ENCODE measurements around the gene FOXJ1.
"Not testable (repeated sequence)": the region's sequence is repeated elsewhere in the genome, so short reads cannot be mapped to it uniquely, and the experiment has no call there.

Gene FOXJ1, protein sequence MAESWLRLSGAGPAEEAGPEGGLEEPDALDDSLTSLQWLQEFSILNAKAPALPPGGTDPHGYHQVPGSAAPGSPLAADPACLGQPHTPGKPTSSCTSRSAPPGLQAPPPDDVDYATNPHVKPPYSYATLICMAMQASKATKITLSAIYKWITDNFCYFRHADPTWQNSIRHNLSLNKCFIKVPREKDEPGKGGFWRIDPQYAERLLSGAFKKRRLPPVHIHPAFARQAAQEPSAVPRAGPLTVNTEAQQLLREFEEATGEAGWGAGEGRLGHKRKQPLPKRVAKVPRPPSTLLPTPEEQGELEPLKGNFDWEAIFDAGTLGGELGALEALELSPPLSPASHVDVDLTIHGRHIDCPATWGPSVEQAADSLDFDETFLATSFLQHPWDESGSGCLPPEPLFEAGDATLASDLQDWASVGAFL

DNA sequence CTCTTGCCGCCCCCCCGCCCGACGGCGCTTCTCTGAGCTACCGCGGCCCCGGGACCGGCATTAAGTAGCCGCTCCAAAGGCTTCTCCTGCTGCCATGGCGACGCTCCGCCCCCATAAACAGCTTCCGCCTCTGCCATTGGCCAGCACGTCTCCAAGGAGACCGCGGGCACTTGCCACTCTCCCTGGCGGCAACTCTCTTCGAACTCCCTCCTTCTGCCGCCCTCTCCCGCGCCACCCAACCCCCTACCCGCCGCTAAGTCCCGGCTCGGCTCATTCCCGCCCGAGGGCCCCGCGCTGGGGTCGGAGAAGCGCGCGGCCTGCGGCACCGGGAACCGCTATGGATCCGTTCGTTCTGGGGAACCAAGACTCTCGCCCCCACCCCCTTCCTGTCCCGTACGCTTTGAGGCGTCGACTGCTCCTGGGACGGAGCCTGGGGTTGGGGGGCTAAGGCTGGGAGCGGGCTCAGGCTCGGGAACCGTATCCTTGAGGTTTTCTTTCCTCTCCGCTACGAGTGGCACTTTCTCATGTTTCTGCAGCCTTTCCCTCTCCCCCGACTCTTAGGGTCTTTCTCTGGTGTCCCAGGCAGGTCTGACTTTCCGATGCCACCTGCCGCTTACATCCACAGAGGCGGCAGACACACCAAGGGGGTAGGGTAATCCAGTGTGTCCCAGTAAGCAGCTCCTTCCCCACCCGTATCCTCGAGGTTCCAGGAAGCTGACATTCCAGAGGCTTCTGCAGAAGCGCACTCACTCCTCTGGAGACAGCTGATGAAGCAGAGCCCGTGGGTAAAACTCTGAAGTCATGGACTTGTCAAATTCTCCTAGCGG is at the start of gene FOXJ1:
Gene FOXJ1 (minus strand): TSS at position 34 of the 827 bp plus-strand sequence. CDS start 850 bp downstream, outside the sequence.
- peak; percentile 91 for DNase-seq

DNA sequence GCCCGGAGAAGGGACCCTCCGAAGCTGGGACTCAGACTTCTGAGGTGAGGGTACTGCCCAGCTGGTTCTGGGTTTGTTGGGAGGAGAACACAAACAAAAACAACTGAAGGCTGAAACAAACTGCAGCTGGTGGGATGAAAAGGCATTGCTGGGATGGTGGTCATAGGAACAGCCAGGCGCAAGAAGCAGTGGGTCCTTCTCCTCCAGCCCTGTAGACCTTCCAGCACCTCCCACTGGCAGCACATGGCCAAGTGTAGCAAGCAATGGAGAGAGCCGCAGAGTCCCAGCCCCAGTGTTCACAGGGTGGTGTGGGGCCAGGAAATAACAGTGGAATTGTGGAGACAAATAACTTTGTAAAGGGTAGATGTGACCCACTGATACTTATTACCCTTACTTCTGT is 48.7 kb upstream of the FOXJ1 start:
- DNase-seq: no peak

DNA sequence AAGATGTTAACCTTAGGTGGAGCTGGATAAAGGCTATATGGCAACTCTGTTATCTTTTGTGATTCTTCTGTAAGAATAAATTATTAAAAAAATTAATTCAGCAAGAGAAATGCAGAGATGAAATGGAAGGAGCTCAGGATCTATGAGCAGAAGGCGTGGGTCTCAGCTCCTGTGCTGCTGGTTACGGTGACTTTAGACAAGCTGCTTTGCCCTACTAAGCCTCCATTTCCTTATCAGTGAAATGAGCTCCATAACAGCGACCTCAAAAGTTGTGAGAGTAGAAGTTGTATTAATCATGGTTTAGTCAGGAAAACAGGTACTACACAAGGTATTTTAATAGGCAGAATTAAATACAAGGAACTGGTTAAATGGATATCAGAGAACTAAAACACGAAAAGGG is 48.2 kb upstream of the FOXJ1 start:
- DNase-seq: no peak

DNA sequence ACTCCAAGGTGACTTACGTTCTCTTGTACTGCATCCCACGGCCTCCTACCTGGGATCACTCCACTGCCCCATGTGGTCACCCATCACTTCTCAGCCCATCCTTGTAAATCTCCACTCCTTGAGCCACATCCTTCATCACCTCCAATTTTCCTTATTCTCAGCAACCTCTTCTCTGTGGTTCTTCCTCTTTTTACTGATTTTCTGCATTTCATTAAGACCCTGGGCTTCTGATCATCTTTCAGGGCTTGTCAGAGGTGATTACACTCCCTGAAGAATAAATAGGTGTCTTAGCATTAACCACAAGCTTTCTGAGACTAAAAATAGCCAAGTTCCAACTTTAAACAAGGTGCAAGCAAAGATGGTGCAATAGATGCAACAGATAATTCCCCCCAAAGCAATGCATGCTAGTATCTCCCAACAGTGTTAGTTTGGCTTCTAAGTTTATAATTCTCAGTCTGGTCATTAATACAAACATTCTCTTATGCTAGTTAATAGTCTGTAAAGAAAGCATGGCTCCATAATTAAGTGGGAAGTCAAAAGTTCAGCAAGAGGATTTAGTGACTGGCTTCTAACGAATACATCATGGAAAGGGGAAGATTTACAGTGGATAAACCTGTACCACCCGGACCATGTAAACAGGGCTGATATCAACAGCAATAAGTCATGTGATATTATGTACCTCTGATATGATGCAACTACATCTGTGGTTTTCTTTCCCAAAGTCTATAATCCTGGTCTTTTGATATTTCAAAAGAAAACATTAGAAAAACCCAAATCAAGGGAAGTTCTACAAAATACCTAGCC is 47.4 kb upstream of the FOXJ1 start:
- DNase-seq: no peak

DNA sequence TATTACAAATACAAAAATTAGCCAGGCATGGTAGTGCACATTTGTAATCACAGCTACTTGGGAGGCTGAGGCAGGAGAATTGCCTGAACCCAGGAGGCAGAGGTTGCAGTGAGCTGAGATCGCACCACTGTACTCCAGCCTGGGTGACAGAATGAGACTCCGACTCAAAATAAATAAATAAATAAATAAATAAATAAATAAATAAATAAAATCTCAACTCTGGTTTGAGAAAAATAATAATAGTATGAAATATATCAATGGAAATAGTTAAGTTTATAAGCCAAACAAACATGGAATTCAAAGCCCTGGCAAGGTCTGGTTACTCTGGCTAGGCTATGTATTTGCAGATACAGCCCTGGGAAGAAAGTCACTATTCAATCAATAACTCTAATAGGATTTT is 45.7 kb upstream of the FOXJ1 start:
- DNase-seq: not testable (repeated sequence)

DNA sequence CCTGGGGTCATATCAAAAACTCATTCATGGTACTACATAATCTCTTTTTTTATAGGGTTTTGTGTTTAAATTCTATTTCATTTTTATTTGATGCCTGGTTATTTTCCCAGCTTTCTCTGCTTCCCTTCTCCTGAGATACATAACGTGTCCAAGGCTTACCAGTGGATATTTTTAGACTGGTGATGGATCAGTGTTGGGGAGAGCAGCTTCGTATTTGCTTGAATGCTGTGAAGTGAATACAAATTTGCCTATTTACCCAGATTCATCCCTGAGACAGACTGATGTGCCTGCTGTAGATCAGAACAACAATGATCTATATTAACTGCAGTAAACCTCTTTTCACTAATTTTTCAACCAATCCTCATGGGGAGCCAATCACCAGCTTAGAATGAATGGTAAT is 43.2 kb upstream of the FOXJ1 start:
- no peak for DNase-seq

DNA sequence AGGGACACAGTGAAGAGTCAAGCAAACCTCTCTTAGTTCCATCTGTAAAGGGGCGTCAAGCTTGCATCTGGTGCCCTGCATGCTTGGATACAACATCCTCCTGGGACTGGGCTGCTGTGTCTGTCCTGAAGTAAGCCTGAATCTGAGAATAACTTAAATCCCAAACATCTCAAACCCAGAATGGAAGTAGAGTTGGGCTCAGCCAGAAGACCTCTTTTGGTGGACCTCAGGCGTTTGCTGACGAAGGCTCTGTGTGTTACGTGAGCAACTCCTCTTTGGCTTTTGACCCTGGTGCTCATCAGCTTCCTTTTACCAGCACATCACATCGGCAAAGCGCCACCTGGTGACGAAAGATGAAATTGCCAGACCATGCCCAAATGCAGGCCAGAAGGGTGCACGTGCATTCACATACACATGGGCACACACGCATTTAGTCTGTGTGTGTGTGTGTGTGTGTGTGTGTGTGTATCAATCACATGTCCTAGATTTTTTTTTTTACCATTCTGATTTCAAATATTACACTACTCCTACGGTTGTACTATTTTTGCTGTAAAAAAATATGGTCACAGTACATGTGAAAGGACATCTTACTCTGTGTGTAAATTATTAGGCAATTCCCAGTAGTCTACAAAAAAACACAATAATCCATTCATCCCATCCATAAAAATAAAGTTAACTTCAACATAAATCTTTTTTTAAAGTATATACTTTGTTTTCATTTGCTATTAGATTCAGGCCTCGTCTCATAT is 41.1 kb upstream of the FOXJ1 start:
- DNase-seq: peak; percentile 90

DNA sequence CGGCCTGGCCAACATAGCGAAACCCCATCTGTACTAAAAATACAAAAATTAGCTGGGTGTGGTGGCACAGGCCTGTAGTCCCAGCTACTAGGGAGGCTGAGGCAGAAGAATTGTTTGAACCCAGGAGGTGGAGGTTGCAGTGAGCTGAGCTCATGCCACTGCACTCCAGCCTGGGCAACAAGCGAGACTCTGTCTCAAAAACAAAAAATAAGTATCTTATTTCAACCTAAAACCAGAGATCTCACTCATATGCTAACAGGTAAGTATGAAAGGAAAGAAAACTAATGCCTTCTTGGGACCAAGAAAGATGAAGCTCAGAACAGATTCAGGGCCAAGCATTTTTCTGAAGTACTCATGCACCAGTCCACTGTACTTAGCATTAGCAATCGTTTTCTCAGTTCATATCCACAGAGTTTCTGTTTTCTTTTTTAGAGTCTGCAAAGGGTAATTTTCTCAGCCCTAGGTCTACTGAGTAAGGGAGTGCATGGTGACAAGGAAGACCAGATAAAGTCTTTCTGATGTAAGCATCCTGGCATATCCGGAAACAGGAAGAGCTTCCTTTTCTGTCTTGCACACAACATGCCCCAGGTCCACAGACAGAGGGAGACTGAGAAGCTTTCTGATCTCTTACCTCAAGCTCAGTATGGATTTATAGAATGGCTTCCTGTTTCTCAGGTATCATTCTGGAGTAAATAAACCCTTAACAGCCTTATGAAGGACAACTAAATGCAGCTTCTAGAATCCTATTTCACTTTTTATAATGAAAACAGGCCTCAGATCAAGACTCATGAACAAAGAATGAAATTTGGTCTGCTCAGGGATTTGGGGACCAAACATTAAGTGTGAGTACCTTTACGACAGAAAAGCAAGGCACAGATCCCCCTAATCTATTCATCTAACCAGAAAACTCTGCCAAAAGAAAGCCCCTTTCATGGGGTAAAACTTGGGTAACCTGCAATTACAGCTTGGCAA is 38.7 kb upstream of the FOXJ1 start:
- no peak for DNase-seq

DNA sequence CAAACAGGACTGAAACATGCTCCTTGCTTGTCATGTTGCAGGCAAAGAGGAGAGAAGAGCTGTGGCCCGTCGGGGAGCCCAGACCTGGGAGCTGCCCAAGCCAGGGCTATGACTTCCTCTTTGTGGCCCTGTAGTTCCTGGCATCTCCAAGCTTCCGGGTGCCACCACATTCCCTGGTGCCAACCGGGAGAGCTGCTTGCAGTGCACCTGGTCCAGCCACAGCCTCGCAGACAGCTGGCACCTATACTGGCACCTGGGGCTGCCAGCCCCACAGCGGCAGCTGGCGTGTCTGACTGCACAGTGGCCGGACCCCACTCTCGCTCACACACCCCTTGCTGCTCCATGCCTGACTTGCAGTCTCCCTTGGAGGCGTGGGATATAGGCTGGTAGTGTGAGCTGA is 37.1 kb upstream of the FOXJ1 start:
- no peak for DNase-seq

DNA sequence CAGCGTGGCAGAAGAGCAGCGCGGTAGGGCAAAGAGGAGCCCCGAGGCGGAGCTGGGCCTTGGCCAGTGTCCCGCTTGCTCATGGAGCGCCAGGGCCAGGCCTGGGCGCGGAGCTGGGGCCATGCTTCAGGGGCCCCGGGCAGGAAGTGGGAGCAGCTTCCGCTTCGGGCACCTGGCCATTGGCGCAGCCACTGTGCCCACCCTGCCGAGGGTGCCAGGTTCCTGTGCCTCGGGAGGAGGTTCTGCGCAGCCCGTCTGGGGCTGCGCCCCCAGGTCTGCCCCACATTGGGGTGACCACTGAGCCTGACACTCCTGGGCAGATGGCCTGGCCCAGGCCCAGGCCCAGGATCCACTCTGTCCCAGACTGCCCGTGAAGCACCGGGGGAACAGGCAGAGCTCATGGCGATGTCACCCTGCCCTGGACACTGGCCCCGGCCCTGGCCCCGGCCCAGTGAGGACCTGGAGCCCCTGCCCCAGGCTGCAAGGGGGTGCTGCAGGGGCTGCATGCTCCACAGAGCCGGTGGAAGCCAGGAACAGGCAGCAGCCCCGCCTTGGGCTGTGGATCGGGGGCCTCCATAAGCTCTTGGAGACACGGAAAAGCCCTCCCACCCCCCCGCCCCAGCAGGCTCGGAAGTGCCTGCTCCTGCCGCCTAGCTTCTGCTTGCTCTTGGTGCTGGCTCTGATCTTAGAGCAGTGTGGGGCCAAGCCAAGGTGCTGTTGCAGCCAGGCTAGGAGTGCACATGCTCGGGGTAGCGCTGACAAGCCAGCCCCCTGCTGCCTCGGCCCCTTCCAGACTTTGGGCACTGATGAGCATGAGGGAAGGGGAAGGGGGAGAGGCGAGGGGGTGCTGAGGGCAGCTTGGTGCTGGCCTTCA is 35.9 kb upstream of the FOXJ1 start:
- no peak for DNase-seq

DNA sequence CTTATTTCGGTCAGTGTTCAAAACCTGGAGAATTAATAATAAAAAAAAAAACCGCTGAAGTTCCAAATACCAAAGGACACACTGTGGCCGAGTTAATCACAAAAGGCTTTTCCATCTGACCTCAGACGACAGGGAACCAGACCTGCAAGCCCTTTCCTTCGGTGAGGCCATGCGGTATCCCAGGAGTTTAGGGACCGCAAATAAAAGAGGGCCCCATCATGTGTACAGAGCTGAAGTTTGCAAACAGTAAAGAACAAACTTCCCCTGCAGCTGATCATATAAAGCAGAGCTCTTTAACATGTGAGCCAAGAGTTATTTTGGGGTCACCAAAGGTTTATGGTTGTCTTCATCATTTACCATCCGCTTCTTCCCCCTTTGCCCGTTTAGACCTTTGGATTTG is 33.0 kb upstream of the FOXJ1 start:
- DNase-seq: no peak

DNA sequence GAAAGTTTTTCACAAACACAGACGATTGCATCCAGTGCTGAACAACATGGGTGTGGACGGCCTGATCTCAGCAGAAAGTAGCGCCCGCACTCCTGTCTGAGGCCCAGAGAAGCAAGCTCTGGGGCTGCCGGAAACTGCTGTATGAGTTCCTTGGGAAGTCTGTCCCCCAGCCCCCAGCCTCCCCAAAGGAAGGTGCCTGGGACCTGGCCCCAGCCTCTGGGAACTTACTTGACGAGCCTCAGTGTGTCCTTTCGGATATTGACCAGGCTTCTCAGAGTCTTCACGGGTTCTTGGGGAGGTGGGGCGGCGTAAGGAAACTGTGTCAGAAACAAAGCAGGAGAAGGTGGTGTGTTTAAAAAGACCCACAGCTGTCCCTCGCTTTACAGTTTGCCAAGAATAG is 32.4 kb upstream of the FOXJ1 start:
- no peak for DNase-seq

DNA sequence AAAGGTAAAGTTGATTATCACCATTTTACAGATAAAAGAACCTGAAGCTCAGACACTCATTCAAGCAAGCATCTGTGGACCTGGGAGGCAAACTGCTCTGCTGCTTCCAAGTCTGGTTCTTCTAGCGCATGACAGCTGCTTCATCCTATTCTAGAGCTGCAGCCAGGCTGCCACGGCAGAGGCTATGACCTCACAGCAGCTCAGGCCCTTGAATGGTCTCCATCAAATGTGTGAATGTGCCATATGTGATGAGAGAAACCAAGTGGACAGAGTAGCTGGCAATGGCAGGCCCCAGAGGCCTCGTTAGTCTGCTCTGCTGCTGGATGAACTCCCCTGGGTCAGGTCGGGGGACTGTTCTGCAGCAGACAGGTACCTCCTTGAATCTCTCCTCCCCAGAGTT is 30.7 kb upstream of the FOXJ1 start:
- DNase-seq: no peak

DNA sequence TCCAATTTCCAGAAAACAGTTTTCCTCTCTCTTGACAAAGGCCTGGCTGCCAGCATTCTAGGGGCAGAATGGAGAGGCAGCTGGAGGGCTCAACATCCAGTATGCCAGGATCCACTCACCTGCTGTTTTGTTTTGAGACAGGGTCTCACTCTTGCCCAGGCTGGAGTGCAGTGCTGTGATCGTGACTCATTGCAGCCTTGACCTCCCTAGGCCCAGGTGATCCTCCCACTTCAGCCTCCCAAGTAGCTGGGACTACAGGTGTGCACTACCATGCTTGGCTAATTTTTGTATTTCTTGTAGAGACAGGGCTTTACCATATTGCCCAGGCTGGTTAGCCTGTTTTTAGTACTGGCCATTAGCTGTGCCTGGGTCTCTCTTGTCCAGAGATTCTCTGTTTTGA is 29.1 kb upstream of the FOXJ1 start:
- no peak for DNase-seq

DNA sequence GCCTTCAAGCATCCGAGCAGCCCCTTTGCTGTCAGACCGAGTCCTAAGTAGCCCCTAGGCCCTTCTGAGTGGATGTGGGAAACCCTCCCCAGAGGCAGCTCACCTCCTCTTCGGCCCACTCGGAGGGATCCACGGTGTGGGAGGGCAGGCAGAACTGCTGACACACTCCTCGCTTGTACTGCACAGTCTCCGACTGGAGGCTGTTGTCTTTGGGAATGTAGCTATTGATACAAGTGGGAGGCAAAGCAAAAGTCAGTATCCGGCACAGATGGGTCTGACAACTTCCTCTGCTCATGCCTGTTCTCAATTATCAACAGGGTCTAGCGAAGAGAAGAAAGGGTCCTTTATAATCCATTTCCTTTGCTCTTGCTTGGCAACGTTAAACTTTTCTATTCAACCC is 25.9 kb upstream of the FOXJ1 start:
- no peak for DNase-seq

DNA sequence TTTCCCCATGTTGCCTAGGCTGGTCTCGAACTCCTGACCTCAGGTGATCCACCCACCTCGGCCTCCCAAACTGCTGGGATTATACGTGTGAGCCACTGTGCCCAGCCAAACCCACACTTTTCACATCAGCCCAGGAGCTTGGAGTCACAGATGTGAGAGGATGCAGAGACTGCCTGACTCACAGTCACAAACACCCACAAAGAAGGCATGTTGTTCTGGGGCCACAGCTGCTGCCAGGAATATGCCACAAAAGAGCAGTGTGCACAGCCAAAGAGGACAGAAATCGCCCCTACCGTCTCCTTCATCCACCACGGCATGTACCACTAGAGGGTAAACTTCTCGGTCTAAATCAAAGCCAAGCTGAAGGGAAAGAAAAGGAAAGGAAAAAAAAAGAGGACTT is 25.1 kb upstream of the FOXJ1 start:
- no peak for DNase-seq

DNA sequence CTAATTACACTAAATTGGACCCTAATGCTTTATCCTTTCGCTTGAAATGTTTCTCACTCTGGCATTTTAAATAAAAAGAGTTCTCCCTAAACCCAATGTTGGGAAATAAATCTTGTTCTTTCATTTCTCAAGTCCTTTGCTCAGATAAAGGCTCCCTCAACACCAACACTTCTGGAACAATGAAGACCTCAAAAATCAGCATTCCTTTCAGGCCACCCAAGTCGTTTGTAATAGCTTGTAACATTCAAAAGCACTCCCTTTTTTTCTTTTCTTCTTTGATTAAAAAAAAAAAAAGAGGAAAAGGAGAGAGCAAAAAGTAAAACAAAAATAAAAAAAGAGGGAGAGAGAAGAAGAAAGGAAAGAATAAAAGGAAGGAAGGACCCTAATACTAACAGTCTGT is 23.3 kb upstream of the FOXJ1 start:
- DNase-seq: no peak

DNA sequence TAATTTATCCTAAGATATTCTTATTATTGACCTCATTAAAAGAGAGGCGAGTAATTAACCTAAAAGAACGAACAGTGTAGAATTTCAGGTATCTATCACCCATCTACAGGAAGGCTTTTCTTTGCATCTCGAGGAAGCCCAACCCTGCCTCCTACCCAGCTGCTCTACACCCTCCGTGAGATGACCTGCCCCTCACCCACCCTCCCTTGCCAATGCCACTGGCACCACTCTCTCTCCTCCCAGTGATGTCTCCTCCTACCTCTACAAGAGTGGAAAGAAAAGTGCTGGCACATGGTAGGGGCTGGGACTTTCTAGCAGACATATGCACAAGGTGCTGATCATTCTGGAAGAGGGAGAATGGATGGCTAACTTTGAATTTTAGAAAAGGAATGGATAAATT is 22.9 kb upstream of the FOXJ1 start:
- DNase-seq: no peak

DNA sequence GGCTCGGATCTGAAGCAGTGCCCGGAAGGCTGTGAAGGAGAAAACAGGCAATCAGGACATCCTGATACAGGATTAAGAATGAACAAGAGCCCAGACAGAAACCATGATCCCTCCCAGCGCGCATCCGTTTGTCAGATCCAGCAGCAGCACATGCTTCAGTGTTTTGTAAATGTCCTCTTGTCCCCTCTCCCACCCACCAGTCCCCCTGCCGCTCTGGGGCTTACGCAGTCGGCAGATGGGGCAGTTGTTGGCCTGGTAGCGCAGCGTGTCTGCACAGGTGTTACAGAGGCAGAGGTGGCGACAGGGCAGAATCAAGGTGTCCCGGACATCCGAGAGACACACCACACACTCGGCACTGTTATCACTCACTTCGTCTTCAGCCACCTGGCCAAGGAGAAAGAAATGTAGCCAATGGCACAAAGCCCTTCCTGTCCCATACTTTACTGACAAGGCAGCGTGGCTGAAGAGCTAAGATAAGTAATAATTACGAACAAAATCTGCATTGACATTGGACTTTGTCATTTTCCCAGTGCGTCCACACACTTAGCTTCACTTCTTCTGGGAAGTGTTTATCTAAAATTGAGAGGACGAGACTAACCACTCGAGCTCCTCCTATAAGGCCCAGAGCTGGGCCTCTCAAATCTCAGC is 20.7 kb upstream of the FOXJ1 start:
- DNase-seq: no peak
